T-helper 2 cell (primary cell): ENCODE results near the gene CHD6.

Experiments
- DNase-seq, 5 experiments: peaks; one replicate each; pipeline versions ENCODE4 v3.0.0 to v3.0.0-alpha.2; 2012 to 2022

The CHD6 gene

DNA sequence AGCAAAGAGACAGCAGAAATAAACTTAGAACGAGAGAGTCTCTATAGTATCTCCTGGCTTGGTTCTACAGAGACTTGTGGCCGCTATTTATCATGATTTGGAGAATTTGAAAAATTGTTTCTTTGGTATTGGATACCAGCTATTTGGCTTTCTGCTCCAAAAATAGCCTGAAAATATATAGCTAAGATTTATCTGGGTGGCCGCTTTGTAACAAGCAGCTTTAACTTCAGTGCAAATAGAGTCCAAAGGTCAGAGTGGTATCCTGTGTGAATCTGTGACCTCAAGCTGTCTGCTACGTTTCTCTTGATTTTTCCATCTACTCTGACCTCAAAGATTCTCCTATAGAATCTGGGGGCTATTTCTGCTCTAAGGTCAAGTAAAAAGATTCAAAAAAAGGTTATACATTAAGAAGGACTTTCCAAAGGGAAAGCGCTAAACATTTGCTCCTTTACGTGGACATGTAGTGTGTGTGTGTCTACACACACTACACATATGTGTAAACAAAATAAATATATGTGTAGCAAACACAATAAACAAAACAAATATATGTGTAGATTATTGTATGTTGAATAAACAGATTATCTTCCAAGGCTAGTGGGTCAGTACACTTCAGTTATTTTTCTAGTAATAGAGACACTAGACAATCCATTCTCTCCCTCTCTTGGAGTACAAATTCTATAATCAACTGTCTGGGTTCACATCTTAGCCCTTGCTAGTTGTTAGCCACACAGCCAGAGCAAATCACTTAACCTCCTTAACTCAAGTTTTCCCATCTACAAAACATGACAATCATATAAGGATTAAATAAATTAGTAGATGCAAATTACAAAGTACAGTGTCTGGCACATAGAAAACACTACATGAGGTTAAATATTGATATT, 40.8 kb downstream of the CHD6 start:
- no peak for DNase-seq

DNA sequence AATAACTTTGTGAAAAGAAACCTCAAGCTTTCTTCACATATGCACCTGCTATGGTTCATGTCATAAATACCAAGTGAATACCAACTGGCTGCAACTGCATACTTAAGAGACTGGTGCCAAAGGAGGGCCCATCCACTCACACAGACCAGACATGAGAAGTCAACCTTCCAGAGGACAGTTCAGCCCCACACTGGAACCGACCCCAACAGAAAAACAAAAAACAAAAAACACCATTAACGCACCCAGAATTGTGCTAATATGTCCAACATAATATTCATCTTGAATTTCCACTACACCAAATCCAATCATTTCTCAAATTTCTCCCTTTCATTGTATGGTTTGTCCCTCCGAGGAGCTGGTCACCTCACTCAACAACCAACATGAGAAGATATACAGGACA, 42.8 kb downstream of the CHD6 start:
- DNase-seq: no peak

DNA sequence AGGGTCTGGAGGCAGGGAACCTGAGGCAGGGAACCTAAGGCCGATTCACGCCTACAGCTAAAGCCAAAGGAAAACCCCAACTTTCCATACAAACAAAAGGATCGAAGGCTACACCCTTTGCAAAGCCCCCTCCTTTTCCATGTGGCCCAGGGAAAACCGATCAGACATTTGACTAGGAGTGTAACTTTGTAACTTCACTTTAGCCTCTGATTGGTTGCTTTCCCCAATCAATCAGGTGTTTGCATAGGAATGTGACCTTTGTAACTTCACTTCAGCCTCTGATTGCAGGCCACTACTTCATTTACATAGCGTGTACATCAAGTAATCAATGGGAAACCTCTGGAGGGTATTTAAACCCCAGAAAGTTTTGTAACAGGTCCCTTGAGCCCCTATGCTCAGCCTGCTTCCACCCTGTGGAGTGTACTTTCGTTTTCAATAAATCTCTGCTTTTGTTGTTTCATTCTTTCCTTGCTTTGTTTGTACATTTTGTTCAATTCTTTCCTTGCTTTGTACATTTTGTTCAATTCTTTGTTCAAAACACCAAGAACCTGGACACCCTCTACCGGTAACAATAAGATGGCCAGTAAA, 43.3 kb downstream of the CHD6 start:
- DNase-seq: no peak

DNA sequence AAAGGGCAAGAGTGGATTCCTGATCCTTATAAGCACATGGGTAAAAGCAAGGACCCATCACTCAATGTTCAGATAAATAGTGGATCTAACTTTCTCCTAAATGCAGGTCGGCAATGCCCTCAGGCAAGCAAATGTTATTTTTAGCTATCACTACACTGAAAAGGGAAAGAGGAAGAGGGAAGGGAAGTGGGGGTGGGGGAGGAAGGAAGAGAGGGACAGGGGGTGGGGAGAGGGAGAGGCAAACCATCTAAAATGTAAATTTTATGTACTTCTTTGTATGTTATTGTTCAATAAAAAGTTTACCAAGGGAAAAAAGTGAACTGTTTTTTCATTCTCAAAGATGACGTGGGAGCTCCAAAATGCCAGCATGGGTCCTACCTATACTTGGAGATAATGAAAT, 44.2 kb downstream of the CHD6 start:
- no peak for DNase-seq

DNA sequence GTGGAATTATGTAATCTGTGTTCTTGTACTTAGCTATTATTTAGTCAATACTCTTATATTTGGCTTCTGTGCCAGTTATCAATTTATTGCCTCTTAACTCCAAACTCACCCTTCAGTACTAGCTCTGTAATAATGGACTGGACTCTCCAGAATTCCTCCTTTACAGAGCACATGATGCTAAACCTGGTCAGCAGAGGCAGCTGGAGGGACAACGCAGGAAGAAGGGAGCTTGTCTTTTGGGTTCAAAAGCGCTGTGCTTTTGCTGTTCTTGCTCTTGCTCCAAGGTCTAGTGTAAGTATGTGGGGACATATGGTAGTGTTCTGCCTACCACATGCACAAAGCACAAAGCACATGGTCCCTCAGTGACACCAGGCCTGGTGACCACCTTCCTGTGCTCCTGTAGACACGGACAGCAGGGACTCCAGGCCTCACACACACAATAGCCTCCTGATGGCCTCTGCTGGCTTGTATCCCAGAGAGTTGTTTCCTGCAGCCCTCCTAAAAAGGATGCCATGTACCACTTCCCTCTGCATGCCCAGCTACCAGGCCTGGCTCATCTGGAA, 46.1 kb downstream of the CHD6 start:
- DNase-seq: no peak

DNA sequence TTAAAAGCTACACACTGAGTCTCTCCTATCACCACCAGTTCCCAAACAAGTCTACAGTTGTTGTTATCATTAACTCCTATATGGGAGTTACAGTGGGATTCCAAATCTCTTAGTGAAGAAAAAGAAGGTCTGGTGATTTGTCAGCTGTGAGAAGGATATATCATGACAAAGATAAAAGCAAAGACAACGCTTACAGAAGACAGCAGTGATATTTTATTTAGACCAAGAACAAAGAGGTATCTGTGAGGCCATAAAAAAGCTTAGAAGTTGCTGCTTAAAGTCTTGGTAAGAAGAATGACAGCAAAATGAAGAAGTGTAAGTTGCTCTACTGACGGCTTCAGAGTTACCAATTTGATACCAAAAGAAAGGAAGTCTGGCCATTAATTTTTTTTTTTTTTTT, 47.2 kb downstream of the CHD6 start:
- DNase-seq: no peak

DNA sequence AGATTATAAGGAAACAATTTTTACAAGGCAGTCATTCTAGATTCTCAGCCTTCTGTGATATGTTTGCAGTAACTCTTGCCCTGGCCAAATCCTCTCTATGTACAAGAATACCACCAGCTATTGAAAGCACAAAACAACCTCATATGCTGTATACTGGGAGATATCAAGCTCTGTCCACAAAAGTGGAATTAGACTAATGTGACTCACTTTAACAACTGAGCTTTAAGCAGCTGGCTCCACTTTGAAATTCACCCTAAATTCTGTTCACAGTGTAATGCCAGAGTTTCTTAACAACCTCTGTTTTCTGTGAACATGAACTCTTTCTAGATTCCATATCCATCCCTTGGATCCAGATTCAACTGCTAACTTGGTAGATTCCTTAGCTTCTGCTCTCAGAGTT, 47.6 kb downstream of the CHD6 start:
- no peak for DNase-seq

DNA sequence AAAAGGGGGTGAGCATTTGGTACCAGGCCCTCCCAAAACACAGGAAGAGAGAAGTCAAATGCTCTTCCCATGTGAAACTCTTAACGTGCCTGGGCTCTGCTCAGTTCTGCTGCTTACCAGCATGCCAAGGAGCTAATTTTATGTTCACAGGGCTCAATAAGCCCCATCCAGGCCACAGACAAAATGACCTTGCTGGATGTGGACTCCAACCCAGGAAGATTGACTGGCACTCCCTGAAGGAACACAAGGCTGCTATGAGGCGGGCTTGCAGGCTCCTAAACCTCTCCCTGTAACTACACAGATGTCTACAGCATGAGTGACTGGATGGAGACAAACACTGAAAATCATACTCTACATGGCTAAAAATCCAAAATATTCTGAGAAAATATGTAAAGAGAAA, 50.6 kb downstream of the CHD6 start:
- no peak for DNase-seq

DNA sequence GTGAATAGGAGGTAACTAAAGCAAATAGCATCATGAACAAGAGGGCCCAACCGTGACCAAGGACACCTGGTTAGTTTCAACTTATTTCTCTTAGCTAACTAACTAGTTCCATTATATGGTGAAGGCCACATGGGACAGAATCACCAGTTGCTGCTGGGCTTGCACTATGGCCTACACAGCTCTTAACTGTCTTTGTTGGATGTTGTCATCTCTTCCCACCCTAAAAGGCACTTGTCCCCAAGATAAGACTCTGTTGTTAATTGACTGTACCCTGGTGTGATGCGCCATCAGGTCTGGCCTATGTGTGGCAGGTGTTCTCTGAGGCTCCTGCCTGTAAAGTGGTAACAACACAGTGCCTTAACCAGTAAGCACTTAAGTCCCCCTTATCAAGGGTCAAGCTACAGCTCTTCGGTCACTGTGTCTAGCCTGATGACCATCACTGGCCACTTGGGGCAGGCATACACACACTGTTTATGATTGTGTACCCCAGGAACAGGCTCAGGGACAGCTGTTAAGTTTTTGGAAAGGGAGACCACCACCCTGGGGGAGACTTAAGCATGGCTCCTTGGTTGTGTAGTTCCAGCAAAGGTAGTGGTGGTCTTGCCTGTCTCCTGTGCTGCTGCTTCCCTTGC, 51.2 kb downstream of the CHD6 start:
- DNase-seq: no peak

DNA sequence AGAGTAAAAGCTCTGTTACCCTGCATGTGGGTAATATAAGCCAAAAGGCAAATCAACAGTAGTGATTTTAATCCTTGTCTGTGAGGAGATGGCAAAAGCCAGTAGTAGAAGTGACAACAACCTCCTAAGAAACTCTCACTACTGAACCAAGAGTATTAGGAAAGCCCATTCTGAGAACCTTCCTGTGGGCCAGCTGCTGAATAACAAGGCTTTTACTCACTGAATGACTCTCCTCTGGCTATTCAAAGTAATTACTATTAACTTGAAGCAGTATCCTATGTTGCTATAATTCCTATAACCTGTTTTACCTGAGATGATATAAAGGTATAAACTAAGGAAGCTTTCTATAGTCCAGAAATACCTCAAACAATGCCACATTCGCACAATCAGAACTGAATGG, 55.1 kb downstream of the CHD6 start:
- no peak for DNase-seq

DNA sequence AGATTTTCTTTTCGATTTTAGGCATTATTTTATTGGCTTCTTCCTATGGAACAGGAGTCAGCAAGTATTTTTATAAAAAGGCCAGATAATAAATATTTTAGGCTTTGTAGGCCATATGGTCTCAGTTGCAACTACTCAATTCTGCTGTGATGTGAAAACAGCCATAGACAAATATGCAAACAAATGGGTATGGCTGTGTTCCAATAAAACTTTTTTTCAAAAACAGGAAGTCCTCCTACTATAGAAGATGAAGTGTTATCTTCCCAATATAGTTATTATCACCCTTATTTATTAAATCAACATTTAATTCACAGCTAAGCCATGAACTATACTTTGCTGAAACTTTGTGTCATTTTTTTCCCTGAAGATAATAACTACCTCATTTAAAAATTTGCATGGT, 57.2 kb downstream of the CHD6 start:
- DNase-seq: no peak

DNA sequence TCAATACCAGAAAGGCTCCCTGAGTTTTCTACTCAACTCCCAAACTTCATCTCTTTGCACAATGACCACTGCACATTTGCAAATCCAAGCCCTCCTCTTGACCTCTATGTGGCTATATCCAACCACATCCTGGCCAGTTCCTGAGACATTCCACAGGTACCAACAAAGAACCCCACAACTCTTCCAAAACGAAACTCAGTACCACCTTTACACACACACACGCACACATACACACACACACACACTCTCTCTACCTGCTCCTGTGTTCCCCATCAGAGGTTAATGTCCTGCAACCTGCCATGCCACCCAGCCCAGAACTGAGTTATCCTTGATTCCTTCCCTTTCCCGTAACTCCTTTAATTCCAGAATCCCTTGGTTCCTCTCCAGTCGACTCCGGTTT, 58.5 kb downstream of the CHD6 start:
- DNase-seq: no peak

DNA sequence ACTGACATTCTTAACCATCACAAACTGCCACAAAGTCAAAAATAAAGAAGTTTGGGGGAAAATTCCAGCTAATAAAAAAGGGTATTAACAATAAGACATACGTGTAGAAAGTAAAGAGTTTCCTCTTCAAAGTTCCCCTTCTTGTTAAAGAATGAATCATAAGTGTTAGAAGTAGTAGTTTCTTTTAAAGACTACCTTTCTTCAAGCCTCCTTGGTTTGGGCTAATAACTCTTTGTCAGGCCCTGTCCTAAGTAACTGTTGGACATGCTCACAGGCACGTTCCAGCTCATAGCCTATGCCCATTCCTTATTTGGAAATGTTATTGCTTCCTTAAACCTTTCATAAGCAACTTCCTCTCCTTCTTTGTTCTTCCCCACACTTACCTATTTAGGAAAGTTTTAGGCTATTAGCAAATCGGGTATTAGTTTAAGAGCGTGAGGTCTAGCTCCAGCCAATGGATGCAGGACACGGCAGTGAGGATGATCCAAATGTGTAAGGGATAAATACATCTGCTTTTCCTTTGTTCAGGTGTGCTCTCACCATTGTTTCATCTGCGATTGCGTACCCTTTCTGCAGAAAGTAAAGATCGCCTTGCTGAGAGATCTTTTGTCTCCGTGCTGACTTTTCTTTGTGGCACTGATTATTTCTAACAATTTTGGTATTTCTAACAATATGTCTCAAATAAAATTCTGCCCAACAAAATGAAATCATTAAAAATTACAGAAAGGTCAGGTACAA, 64.9 kb downstream of the CHD6 start:
- no peak for DNase-seq

DNA sequence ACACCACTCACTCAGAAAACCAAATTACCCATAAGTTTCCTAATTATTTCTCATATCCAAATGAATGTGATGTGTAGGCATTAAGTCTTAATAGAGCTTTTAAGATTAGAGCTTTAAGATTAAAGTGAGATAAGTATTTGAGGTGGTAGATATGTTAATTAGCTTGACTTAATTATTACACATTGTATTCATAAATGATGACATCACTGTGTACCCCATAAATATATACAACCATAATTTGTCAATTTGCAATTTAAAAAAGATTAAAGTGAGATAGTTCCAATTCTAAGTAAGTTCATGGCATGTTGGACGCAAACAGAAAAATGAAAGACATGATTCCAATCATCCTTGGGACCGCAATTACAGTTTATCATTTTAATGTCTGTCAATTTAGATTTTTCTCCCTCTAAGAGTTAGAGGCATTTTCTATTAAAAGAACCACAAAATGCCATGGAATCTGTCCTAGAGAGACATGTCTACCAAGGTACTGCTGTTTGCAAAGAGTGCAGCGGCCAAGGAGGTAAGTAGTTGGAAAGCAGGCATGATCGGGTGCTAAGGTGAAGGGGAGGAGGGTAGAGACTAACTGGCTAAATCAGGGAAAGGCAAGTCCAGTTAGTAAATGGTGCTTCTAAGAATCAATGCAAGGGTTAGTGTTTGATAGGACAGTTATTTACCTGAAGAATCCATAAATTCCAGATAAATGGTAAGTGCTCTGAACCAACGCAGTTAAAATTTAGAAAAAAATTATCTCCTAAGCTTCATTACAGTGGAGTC, 65.7 kb downstream of the CHD6 start:
- no peak for DNase-seq

DNA sequence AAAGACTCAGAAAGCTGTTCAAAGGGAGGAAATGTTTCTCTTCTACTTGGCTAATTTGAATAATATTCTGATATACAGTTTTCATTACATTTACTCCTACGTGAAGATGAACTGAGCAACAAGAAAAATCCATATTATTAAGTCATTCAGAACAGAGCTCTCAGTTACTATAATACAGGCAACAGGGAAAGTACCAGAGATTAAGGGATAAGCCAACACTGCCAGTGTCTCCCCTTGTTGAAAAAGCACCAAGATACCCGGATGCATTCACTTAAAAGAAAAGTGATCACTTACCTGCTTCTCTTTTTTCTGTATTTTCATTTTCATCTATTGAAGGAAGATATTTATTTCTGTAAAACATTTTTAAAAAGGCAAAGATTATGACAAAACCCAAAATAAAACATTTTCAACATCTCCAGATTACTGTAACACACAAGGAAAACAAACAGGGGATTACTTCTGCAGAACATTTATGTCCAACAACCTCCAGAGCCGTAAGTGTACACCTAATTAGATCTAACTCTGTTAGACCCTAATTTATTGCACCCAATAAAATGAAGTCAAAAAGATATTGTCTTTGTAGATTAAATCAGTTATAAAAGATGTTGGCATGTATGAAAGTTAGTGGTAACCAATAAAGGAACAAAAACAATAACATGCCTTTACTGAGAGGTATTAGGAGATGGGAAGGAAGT, 67.0 kb downstream of the CHD6 start:
- no peak for DNase-seq

DNA sequence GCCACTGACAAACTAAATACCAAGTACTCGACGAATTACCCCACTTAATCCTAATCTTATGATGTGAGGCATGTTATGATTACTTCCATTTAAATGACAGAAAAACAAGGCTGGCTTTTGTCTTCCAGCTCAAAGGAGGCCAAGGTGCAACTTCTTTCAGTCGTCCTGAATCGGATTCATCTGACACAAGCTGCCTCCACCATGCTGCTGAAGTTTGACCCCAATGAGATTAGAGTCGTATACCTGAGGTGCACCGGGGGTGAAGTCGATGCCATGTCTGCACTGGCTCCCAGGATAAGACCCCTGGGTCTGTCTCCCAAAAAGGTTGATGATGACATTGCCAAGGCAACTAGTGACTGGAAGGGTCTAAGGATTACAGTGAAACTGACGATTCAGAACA, 71.0 kb downstream of the CHD6 start:
- no peak for DNase-seq

DNA sequence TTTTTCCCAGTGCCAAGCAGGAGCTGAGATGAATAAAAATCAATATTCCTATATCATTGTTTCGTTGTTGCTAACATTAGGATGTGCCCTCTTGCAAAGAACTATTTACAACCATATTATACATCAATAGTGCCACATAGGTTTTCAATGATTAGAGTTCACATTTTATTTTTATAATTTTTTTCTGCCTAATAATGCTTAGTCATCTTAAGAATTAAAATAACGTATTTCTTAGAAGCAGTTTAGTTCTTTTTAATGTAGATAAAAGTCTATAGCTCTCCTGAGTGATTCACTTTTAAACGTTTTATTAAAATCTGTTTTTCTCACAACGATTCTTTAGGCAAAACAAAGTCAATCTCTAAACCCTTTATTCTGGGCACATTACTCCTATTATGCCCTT, 71.6 kb downstream of the CHD6 start:
- no peak for DNase-seq

DNA sequence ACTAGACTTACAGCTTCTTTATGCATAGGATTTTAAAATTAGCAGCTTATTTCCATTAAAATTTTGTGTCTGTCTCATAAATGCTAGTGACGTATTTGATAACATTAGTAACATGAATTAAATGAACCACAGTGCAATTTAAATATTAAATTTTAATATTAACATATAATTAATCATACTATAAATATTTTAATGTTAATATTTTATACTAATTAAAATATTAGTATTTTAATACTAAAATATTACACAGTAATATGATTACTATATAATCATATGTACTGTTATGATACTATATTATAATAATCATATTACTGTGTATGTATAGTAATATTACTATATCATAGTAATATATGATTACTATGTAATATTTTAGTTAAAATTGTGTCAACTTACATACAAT, 73.7 kb downstream of the CHD6 start:
- DNase-seq: no peak

DNA sequence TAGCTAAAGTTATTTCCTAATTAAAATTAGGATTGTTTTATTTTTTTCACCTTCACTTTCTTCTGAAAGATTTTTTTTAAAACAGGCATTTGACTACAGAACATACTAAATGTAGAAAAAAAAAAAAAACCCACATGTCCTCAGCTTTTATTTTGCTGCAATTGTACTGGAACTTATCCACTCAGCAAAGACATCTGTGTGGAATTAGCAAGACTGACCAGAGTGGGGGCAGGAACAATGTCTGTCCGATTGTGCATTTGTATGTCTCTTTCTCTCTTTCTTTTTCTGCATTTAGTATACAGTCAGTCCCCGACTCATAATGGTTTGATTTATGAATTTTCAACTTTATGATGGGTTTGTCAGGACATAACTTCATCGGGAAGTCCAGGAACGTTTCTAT, 77.3 kb downstream of the CHD6 start:
- no peak for DNase-seq

DNA sequence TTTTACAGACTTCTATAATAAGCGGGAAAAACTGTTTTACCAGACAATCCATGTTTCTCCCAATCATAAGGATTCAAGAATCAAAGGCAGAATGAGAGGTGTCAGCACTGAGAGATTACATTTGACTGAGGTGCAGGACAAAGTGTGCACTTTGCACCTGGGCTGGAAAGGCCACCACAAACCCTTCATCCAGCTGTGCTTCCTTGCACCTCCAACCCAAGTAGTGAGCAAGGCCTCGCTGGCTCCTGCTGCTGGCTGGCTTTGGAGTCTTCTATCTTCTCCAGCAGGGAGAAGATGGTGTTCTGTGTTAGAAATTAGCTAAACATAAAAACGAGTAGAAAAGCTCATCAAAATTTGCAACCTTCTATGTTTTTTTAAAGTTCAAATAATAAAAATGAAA, 77.7 kb downstream of the CHD6 start:
- DNase-seq: no peak

DNA sequence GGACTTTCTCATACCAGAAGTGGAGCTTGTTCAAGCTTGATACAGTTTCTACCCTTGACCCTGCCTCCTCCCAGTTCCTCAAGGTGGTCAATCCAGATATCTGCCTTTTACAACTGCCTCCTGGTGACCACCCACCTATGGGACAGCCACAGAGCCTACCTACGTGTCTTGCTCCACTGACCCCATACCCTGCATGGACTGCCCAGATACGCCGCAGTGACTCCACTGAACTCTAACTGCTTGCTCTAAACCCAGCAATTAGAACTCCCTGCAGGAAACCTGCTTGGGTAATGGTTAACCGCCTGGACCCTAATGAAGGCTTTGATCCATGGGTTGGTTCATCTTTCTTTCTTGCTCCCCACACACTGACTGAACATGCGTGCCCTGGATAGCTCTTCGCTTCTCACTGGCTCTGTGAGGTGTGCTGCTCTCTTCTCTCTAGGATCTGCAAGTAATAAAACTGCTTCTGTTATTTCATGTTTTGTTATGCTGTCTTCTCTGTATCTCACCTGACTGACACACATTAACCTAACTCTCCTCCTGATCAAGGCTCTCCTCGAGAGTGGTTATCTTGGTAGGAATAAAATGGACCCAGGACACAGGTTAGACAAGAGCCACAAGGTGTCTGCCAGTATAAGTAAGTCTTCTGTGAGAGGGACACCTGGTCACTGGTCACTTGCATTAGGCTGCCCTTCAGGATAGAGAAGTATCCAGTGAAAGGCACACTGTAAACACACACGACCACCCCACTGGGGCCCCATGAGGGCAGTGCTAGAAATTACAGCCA, 79.2 kb downstream of the CHD6 start:
- DNase-seq: no peak
